GM18498 (cell line): ENCODE measurements around the gene MTM1.

Experiments used
- ATAC-seq: cut with Tn5 transposase; IDR thresholded peaks from one replicate; pipeline ENCODE4 v1.9.1; 2021; ENCODE audit warnings: mild to moderate bottlenecking, moderate library complexity; ENCODE audit not compliant: unreplicated experiment

MTM1 gene

DNA sequence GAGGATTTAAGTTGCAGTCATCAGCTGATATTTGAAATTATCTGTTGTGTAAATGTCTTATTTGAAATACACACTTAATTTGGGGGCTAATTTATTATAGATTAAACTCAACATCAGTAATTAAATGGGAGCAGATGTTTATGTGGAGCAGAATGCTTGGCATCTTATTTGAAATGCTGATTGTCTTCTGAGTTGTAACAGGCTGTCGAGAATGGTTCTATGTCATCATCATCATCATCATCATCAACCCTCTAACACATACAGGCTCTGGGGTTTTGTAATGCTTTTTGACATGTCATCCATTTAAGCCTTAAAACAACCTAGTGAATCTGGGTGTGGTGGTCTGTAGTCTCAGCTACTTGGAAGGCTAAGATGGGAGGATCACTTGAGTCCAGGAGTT lies 133.0 kb downstream of the MTM1 start:
- ATAC-seq, result no peak

DNA sequence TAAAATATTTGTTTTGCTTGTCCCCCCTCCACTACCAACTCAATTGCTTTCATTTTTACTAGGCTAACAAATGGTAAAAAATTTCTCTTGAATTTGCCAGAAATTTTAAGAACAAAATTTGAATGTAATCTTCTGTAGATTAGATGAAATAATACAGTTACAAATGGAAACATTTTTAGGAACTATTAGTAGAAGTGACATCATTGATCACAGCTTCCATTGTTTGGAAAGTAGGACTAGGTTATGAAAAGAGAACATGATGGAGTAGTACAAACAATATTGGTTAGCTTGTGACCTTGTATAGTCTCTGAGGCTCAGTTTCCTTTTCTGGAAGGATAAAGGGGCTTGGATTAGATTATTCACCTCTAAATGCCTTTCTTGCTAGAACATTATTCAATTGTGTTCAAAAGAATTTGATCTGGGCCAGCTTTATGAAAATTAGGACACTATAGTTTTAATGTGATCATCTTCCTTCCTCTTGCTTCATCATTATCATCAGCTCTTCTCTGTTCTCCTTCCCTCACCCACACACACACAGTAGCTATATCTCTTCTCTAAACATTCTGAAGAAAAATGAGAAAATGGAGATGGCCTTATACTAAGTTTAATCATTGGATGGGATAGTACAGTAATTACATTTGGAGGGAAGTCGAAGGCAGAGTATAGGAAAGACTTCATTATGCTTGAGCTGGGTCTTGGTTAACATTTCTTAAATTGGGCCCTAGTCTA lies 134.7 kb downstream of the MTM1 start:
- ATAC-seq, result no peak

DNA sequence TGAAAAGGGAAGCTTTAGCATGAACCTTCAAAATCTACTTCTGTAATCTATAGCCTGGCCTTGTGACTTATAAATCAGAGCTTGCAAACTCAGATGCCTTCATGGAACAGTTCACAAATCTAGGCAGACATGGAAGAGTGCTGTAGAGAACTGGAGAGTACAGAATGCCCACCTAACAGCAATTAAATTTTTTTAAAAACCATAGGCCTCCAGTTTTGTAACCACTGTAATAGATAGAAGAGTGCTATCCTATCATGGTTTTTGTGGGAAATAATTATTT lies 135.2 kb downstream of the MTM1 start:
- ATAC-seq, result no peak

- no peak for ATAC-seq
These were observed 135.7 kb downstream of the MTM1 start for GRCh38 chrX:150704030-150704613.

DNA sequence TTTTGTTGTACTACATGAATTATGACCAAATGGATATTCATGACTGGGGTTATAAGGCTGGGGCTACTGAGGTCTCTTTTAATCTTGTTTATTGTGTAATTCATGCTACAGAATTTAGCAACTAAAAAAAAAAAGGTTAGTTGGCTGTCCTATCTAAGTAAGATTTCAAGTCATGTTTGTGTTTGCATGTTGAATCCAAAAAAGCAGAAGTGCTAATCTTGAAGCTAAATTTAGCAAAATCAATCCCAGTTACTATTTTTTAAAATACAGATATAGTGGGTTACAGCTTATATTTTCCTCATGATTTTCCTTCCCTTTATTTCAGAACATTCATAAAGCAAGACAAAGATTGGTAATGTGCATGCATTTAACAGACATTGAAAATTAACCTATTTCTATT lies 144.2 kb downstream of the MTM1 start:
- ATAC-seq, result no peak

GRCh38 chrX:150715184-150715583 lies 146.8 kb downstream of the MTM1 start:
- ATAC-seq, result no peak

GRCh38 chrX:150719621-150720020 lies 151.2 kb downstream of the MTM1 start:
- ATAC-seq, result no peak
